ENCODE data around the gene FEN1.

GRCh38 chr11:61775106-61775505, 17.6 kb upstream of the FEN1 start:
- TF ChIP-seq CTCF (IDR thresholded peaks at IDR 0.05) (no peak), POLR2A (IDR thresholded peaks at IDR 0.05) (no peak)
